OCI-LY7 (cell line): Measurements from ENCODE around the gene SLC25A30. TPM values are rescaled to one million over a fixed set of nuclear protein-coding genes. Genes with fewer than 3 reads are reported as not detected.
"Not testable (repeated sequence)": the region's sequence is repeated elsewhere in the genome, so short reads cannot be mapped to it uniquely, and the experiment has no call there.

Source experiments
- BruUV-seq: library from RNA; stranded (reverse); fragments of 400-500 nt; replicated peaks from 2 replicates; lab custom pipeline; 2021; lab: Mats Ljungman, UMichigan
- CTCF ChIA-PET: fragments of 300-600 bp; sonication (Branson Sonifier 250); formaldehyde crosslinking; loops from one replicate; lab custom pipeline; 2022; ENCODE audit warnings: antibody characterized with exemption; ENCODE audit not compliant: unreplicated experiment; lab: Charles Lee
- POLR2A ChIA-PET: fragments of 300-600 bp; sonication (Branson Sonifier 250); formaldehyde crosslinking; loops from one replicate; lab custom pipeline; 2022; ENCODE audit warnings: antibody characterized with exemption; lab: Charles Lee
- DNase-seq: peaks from one replicate; pipeline ENCODE4 v3.0.0-alpha.2; 2015; ENCODE audit warnings: low spot score
- H2AFZ ChIP-seq: fragments of 200-600 bp; sonication (generic), shearing (Covaris generic); 2 replicates; pipeline ENCODE4 v1.6.1; 2014; ENCODE audit warnings: mild to moderate bottlenecking, antibody characterized with exemption, low read length, moderate library complexity
- H3K27ac ChIP-seq: fragments of 200-600 bp; sonication (generic); 2 replicates; pipeline ENCODE4 v1.5.1; 2014; ENCODE audit warnings: mixed run types, low read depth, mild to moderate bottlenecking, moderate library complexity, low read length, inconsistent platforms; ENCODE audit not compliant: poor library complexity, severe bottlenecking
- H3K36me3 ChIP-seq: fragments of 200-600 bp; sonication (generic); 2 replicates; pipeline ENCODE4 v1.6.1; 2014; ENCODE audit warnings: mild to moderate bottlenecking, antibody characterized with exemption, low read length, moderate library complexity, mixed read lengths; ENCODE audit not compliant: insufficient read depth
- H3K4me1 ChIP-seq: fragments of 200-600 bp; sonication (generic); 2 replicates; pipeline ENCODE4 v1.5.1; 2014; ENCODE audit warnings: mild to moderate bottlenecking, low read length; ENCODE audit not compliant: insufficient read depth, poor library complexity, severe bottlenecking
- H3K4me2 ChIP-seq: fragments of 200-600 bp; sonication (generic); 2 replicates; pipeline ENCODE4 v1.6.1; 2014; ENCODE audit warnings: mild to moderate bottlenecking, low read length
- H3K4me3 ChIP-seq: fragments of 200-600 bp; sonication (generic); 2 replicates; pipeline ENCODE4 v1.5.1; 2014; ENCODE audit warnings: mild to moderate bottlenecking, low read depth, low read length; ENCODE audit not compliant: poor library complexity, severe bottlenecking
- H3K79me2 ChIP-seq: fragments of 200-600 bp; sonication (generic); 2 replicates; pipeline ENCODE4 v1.6.1; 2016; ENCODE audit warnings: low read depth, mild to moderate bottlenecking, low read length, moderate library complexity, mixed read lengths; ENCODE audit not compliant: insufficient read depth
- H3K9me2 ChIP-seq: fragments of 200-600 bp; sonication (generic); 2 replicates; pipeline ENCODE4 v1.6.1; 2016; ENCODE audit warnings: mild to moderate bottlenecking, low read length, mixed read lengths; ENCODE audit not compliant: insufficient read depth
- H3K9me3 ChIP-seq: fragments of 200-600 bp; sonication (generic); 2 replicates; pipeline ENCODE4 v1.6.1; 2014; ENCODE audit warnings: mild to moderate bottlenecking, mixed run types, low read length, mixed read lengths
- H4K20me1 ChIP-seq: fragments of 200-600 bp; sonication (generic); 2 replicates; pipeline ENCODE4 v1.6.1; 2014; ENCODE audit warnings: mild to moderate bottlenecking, antibody characterized with exemption, low read length, moderate library complexity, mixed read lengths; ENCODE audit not compliant: insufficient read depth
- EZH2phosphoT487 ChIP-seq: fragments of 200-600 bp; sonication (generic); IDR thresholded peaks from 2 replicates; pipeline ENCODE4 v1.6.1; 2018; ENCODE audit warnings: low read depth, borderline replicate concordance, mild to moderate bottlenecking, mixed run types, antibody characterized with exemption, low read length, moderate library complexity, mixed read lengths
- intact Hi-C: fragments of 100-400 bp; cut with micrococcal nuclease; formaldehyde crosslinking; loops from one replicate; pipeline ENCODE4 v1.10.0; 2022; ENCODE audit not compliant: unreplicated experiment
- total RNA-seq, 2 experiments: library from RNA; depleted of rRNA in 1 of 2; stranded (reverse); fragments of >200 nt in 1 of 2; shearing (Covaris generic) in 1 of 2; gene quantifications; 2 replicates each; pipeline ENCODE4 v1.2.3, GENCODE V29; 2014 to 2022
- TF ChIP-seq, protein P1 (sequence below): fragments of 200-600 bp; sonication (generic); conservative IDR thresholded peaks from 2 replicates; pipeline ENCODE4 v1.5.1; 2014; ENCODE audit warnings: mild to moderate bottlenecking, antibody characterized with exemption, low read length, moderate library complexity, mixed read lengths

Gene SLC25A30
- total RNA-seq, 2 experiments from 2014 or later: 0.78 to 1.5 TPM

DNA sequence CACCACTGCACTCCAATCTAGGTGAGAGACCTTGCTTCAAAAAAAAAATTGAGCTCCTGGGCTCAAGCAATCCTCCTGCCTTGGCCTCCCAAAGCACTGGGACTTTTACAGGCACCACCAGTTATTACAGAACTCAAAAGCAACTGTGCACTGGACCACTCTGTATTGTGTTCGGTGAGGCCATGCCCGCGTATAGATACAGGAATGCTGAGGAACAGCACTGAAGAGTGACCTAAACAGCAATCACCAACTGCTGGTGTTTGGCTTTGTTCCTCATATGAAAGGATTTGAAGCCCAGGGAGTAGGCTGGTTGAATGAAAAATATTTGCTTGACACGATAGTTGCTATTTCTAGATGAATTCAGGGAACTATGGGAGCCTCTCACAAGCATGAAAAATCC lies 29.5 kb downstream of the SLC25A30 start:
- Histone ChIP-seq H3K79me2 (no peaks in the 10 kb centered on the region), H3K9me2 (no peaks in the 10 kb centered on the region), H3K27ac (no peak overlapping the region), H4K20me1 (no peaks in the 10 kb centered on the region), H3K4me3 (no peak overlapping the region), H3K9me3 (no peaks in the 10 kb centered on the region), H2AFZ (no peak overlapping the region), H3K4me2 (no peak overlapping the region), H3K36me3 (no peaks in the 10 kb centered on the region), H3K4me1 (no peaks in the 10 kb centered on the region)
- no TSS peak for BruUV-seq
- ChIA-PET POLR2A (no interaction called here), CTCF (no interaction called here)
- TF ChIP-seq, protein P1, sequence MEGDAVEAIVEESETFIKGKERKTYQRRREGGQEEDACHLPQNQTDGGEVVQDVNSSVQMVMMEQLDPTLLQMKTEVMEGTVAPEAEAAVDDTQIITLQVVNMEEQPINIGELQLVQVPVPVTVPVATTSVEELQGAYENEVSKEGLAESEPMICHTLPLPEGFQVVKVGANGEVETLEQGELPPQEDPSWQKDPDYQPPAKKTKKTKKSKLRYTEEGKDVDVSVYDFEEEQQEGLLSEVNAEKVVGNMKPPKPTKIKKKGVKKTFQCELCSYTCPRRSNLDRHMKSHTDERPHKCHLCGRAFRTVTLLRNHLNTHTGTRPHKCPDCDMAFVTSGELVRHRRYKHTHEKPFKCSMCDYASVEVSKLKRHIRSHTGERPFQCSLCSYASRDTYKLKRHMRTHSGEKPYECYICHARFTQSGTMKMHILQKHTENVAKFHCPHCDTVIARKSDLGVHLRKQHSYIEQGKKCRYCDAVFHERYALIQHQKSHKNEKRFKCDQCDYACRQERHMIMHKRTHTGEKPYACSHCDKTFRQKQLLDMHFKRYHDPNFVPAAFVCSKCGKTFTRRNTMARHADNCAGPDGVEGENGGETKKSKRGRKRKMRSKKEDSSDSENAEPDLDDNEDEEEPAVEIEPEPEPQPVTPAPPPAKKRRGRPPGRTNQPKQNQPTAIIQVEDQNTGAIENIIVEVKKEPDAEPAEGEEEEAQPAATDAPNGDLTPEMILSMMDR: no peak
- no peak for TF ChIP-seq EZH2phosphoT487
- DNase-seq: no peak
- intact Hi-C loops: no loop called here

- H3K9me3 ChIP-seq, DNase-seq, H3K4me3 ChIP-seq, H3K79me2 ChIP-seq, H3K4me1 ChIP-seq, H2AFZ ChIP-seq, H4K20me1 ChIP-seq, H3K9me2 ChIP-seq, H3K36me3 ChIP-seq, CTCF ChIA-PET, H3K27ac ChIP-seq, BruUV-seq, intact Hi-C loops, H3K4me2 ChIP-seq: not testable (repeated sequence)
- POLR2A ChIA-PET: interaction anchor here (0.6 kb wide), 1 partner anchor 461 kb away, joined by 3 read pairs; no protein-coding TSS in a partner anchor
These were observed 31.1 kb downstream of the SLC25A30 start for GRCh38 chr13:45386892-45387575.

DNA sequence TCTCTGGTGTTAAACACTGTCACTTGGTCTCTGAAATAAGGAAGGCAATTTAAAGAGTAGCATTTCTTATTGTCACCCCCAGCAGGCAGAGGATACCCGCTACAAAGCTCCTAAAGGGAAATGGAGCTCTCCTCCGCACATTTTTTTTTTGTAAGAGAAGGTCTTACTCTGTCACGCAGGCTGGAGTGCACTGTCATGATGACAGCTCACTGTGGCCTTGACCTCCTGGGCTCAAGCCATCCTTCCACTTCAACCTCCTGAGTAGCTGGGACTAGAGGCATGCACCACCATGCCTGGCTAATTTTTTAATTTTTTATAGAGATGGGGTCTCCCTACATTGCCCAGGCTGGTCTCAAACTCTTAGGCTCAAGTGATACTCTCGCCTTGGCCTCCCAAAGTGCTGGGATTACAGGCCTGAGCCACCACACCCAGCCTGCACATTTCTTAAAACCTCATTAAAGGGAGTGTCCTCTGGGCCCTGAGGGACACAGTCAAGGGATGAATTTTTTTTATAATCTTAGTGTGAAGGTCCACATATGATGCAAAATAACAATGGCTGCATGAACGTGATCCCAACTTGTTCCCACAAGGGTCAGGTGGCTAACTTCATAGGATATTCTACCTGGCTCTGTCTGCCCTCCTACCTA lies 32.1 kb downstream of the SLC25A30 start:
- H3K4me2 ChIP-seq: no peak overlapping the region
- CTCF ChIA-PET: no interaction called here
- POLR2A ChIA-PET: interaction anchor here (0.8 kb wide), 1 partner anchor 56 kb away, joined by 3 read pairs; no protein-coding TSS in a partner anchor
- no peaks in the 10 kb centered on the region for H3K4me1 ChIP-seq
- no peak overlapping the region for H3K4me3 ChIP-seq
- no peaks in the 10 kb centered on the region for H3K9me3 ChIP-seq
- intact Hi-C loops: no loop called here
- DNase-seq: no peak
- no TSS peak for BruUV-seq
- H2AFZ ChIP-seq: no peak overlapping the region
- H3K79me2 ChIP-seq: no peaks in the 10 kb centered on the region
- no peaks in the 10 kb centered on the region for H3K36me3 ChIP-seq
- H3K27ac ChIP-seq: no peak overlapping the region
- H3K9me2 ChIP-seq: no peaks in the 10 kb centered on the region
- no peaks in the 10 kb centered on the region for H4K20me1 ChIP-seq
- TF ChIP-seq, protein P1: no peak
- no peak for TF ChIP-seq EZH2phosphoT487
